HG02885 (cell line): ENCODE measurements around the gene S100B.
A peak's percentile ranks its signal among the peaks of the same experiment; 100 is the strongest.

Experiments used
- ATAC-seq: cut with Tn5 transposase; IDR thresholded peaks from one replicate; pipeline ENCODE4 v1.9.1; 2021; ENCODE audit warnings: mild to moderate bottlenecking; ENCODE audit not compliant: unreplicated experiment, poor library complexity

S100B gene

DNA sequence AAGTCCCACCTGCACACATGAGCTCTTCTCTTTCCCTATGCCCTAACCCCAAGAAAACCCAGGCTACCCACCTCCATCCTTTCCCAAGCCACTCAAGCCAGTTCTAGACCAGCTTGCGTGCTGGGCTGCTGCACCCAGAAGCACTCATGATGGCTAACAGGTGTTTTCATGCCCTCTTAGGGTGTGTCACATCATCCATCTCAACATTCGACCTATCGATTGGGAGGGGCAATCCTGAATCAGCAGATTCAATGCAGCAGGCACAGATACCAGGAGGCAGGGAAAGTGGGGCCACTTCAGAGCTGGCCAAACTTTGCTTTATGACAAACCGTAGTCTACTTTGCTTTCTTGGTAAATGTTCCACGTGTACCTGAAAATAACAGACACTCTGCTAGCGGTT is 24.0 kb upstream of the S100B start:
- ATAC-seq, result no peak

GRCh38 chr21:46627726-46628125 is 22.8 kb upstream of the S100B start:
- no peak for ATAC-seq

DNA sequence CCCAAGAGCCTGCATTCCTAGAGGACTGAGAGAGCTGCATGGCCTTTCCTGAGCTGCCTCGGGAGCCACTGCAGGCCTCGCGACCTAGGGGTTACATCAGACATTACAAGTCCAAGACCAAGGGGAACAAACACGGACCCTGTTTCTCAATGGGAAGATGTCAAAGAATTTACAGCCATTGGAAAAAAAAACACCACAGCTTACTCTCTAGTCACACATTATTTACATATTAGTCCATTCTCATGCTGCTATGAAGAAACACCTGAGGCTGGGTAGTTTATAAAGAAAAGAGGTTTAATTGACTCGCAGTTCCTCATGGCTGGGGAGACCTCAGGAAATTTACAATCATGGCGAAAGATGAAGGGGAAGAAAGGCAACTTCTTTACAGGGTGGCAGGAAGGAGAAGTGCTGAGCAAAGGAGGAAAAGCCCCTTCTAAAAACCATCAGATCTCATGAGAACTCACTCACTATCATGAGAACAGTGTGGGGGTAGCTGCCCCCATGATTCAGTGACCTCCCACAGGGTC is 22.2 kb upstream of the S100B start:
- ATAC-seq, result no peak

DNA sequence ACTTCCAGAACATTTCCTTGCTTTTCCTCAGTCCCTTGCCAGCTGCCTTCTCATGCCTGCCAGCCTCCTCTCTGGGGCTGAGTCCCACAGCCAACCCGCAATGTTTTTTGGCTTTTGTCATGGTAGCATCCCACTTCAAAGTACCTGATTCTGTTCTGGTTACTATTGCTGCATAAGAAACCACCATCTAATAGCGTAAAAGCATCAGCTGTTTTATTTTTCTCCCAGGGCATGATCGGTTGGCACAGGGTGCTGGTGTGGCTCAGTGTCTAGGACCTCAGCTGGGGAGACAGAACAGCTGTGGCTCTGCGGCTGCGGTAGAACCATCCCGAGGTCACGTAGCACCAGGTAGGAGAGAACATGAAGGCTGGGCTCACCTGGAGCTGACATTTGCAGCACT is 21.7 kb upstream of the S100B start:
- no peak for ATAC-seq

DNA sequence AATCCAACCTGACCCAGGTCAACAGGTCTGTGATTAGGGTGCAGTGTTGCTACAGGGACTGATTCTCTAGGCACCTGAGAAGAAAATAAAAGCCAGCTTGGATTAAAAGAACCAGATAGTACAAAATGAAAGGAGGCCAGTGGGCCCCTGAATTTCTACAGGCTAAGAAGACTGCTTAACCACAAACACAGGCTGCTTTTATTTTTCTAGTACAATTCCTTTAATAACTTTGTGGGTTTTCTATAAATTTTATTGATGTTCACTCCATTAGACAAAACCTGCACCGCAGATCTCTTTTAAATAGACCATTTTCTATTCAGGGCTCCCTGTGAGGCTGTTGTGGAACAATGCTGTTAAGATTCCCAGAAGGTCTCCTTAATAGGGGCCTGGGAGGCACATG is 20.9 kb upstream of the S100B start:
- no peak for ATAC-seq

DNA sequence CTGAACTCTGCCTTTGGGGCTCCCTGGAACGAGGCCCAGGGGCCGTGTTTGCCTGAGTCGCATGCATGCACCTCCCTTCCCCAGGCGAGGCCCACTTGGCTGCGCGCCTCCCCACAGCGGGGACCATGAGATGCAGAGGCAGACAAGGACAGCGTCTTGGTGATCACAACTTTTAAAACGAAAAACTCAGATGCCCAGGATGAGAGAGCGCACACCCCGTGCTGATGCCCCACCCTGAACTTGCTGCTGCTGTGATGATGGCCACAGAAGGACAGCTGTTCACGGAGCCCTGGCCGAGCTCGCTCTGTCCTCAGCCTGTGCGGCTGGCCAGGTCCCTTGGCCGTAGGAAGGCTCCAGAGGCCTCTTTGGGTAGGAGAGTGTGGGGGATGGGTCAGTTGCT is 19.2 kb upstream of the S100B start:
- no peak for ATAC-seq

DNA sequence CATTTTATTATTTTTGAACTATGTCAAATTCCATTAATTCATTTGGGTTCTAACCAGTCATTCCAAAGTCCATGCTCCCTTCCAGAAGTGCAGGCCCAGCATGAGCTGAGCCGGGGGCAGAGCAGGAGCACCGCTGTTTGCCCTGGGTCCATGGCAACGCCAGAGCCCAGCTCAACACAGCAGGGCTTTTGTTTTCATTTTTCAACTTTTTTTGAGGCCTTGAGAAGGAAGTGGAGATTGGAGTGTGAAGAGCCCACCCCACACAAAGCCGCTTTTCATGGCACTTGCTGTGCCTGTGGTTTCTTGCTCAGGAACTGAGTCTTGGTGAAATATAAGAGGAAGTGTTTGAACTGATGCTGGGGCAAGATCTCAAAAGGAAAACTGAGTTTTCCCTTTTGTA is 17.3 kb upstream of the S100B start:
- no peak for ATAC-seq

DNA sequence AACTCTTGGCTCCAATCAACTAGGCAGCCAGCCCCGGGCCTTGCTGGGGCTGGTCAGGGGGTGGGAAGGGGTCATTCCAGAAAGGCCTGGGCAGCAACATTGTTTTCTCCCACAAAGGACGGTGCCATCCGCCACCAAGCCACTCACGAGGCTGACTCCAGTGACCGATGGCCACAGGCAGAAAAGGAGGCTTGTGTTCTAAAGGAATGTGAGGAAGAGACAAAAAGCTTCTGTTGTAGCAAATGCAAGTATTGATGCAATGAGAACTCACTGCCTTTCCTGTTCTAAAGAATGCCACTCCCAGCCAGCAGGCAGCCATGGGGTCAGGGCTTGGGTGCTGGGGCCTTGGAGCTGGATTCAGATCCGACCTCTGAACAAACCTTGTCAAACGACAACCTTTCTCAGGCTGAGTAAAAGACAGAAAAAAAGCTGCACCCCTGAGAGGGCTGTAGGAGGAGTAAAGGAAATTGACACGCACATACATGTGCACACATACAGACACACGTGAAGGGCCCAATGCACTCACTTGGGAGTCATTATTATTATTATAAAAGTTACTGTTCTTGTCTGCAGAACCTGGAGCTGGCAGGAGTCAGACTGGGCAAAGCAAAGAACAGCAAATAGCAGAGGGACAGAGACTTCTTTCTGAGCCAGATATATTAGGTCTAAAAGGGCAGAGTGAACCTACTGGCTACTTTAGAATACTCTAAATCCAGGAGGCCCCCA is 16.7 kb upstream of the S100B start:
- ATAC-seq, result no peak

GRCh38 chr21:46620846-46621245 is 16.0 kb upstream of the S100B start:
- no peak for ATAC-seq

DNA sequence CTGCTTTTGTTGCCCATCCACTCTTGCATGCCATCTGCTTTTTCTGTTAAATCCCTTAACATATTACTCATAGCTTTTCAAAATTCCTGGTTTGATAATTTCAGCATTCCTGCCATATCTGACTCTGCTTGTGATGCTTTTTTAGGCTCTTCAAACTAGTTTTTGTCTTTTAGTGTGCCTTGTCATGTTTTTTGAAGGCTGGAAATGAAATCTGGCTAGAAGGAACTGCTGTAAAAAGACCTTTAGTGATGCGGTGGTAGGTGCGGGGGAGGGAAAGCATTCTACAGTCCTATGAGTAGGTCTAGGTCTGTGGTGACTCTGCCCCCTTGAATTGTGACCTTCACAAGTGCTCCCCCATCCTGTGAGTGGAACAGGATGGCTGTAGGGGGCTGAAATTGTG is 15.0 kb upstream of the S100B start:
- no peak for ATAC-seq

DNA sequence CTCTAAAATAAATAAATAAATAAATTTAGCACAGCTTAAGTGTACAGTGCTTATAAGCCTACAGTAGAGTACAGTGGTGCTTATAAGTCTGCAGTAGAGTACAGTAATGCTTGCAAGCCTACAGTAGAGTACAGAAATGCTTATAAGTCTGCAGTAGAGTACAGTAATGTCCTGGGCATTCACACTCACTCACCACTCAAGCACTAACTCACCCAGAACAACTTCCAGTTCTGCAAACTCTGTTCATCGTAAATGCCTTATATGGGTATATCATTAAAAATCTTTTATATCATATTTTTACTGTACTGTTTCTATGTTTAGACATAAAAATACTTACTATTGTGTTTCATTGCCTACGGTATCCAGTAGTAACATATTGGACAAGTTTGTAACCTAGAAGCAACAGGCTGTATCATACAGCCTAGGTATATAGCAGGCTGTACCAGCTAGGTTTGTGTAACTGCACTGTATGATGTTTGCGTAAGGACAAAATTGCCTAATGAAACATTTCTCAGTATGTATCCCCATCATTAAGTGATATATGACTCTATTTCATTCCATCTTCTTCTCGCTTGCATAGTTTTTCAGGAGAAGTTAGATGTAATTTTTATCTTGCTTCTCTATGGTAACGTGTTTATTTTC is 14.0 kb upstream of the S100B start:
- ATAC-seq, result no peak

GRCh38 chr21:46617267-46618051 is 12.6 kb upstream of the S100B start:
- ATAC-seq, result no peak

DNA sequence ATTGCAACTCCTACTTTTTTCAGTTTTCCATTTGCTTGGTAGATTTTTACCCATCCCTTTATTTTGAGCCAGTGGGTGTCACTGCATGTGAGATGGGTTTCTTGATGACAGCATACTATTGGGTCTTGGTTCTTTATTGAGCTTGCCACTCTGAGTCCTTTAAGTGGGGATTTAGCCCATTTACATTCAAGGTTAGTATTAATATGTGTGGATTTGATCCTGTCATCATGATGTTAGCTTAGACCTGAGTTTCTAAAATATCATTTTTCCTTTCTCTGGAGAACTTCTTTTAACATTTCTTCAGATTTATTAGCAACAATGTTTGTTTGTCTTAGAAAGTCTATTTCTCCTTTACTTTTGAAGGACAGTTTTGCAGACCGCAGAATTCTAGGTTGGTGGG is 11.8 kb upstream of the S100B start:
- no peak for ATAC-seq

- no peak for ATAC-seq
Observed at GRCh38 chr21:46616050-46616449, 11.2 kb upstream of the S100B start.

DNA sequence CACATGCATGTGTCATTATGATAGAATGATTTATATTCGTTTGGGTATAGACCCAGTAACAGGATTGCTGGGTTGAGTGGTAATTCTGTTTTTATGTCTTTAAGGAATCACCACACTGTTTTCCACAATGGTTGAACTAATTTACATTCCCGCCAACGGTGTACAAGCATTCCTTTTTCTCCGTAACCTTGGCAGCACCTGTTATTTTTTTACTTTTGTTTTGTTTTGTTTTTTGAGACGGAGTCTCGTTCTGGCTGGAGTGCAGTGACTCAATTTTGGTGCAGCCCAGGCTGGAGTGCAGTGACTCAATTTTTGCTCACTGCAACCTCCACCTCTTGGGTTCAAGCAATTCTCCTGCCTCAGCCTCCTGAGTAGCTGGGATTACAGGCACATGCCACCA is 8.5 kb upstream of the S100B start:
- ATAC-seq, result no peak

DNA sequence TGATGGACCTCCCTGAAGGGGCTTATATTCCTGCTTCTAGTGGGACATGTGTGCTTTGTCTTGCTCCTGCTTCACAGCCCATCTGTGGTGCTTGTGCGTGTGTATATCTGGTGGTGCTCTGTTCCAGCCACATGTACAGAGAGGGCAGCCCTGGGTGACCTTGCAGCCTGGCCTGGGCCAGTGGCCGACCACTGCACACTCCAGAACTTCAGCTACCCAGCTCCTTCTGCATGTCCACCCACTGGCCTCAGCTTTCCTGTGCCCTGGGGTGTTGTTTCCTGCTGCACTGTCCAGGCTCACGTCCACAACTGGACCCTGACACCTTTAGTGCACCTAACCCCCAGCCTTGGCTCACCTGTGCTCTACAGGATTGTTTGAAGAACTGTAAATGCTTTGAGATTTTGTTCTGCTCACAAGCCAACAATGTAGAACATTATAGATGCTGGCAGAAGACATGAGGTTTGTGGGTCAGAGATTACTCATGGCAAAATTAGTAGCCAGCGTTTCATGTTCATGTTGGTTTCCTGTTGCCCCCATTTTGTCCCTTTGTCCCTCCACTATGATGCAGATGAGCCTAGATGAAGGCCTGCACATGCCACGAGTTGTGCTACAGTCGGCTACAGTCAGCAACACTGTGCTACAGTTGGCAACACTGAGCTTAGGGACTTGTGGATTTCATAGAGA is 5.3 kb upstream of the S100B start:
- ATAC-seq, result no peak

GRCh38 chr21:46608672-46609111 is 3.8 kb upstream of the S100B start:
- ATAC-seq, result peak; percentile 55

DNA sequence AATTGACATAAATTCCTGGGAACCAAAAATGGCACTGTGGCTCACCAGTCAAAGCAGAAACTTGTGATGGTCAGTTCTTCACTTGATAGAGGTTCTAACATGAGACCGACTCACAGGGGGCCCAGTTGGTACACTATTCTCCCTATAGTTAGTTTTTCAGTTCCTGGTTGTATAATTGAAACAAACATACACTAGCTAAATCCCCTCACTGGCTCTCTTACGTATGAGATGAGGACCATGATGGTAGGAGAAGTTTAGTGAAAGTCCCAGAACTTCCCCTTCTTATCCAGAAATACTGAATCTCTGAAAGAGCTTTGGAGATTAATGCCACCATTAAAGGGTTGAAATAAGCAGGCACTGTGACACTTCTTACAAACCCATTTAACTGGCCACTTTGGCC is 2.8 kb upstream of the S100B start:
- ATAC-seq, result no peak

DNA sequence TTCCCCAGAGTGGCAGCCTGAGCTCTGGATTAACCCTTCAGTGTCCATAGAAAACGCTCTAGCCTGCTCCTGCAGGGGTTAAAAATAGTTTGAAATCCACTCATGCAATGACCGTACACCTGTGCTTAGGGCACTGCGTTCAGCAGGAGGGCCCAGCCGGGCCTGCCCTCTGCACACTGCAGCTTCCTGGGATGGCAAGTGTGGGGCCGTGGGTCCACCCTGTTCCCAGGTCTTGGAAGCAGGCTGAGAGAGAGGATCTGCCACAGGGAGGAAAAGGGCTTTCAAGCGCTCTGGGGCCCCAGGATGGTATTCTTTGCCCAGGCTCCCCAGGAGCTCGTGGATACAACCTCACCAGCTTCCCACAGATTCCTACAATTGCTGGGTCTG is 1.5 kb upstream of the S100B start:
- ATAC-seq, result no peak

GRCh38 chr21:46605767-46606426 is 1.0 kb upstream of the S100B start:
- ATAC-seq, result no peak
